ENCODE measurements around the gene TRIM54. TPM values are rescaled to one million over a fixed set of nuclear protein-coding genes. Genes with fewer than 3 reads are reported as not detected.

The TRIM54 gene
- total and polyA plus RNA-seq, 2 of the 4 experiments (the other 2 are of a cell fraction): 0.15 TPM; not detected in 1

DNA sequence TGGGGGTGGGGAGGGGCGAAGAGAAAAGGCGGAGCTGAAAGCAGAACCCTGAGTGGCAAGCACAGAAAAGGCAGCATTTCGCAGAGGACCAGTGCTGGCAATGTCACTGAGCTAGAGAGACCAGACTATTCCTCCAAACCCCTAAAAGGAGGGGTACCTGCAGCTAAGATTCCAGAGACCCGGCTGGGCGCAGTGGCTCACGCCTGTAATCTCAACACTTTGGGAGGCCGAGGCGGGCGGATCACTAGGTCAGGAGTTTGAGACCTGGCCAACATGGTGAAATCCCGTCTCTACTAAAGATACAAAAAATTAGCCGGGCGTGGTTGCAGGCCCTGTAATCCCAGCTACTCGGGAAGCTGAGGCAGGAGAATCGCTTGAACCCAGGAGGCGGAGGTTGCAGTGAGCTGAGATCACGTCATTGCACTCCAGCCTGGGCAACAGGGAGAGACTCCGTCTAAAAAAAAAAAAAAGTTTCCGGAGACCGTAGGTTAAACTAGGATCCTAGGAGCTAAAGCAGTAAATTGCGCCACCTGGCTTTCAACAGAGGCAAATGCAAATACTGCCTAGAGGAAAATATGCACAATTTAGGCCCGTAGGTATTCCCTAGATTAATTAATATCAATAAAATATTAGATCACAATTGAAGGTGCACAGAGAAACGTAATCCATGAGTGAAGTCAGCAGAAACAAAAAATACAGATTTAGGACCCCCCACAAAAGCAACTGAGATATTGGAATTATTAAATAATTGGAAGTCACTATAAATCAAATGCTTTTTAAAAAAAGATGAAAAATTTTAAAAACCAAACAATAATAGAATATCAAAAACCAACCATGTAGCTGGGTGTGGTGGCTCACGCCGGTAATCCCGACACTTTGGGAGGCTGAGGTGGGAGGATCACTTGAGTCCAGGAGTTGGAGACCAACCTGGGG lies 21.1 kb downstream of the TRIM54 start:
- Histone ChIP-seq H4K5ac (ENCODE audit: low read depth, low read length) (no peak overlapping the region), H3K27me3 (ENCODE audit: control insufficient read depth, insufficient read depth, low read length) (peaks cover 39% of the 10 kb centered on the region), H4K20me1 (ENCODE audit: insufficient read depth, low read length) (peaks cover 6% of the 10 kb centered on the region), H2AK5ac (ENCODE audit: low read depth, low read length) (no peak overlapping the region), H2BK20ac (ENCODE audit: low read depth, low read length) (no peak overlapping the region), H2BK120ac (ENCODE audit: low read depth, low read length) (no peak overlapping the region), H3K4me2 (ENCODE audit: low read depth, low read length) (no peak overlapping the region), H3K9ac (ENCODE audit: low read depth, low read length) (no peak overlapping the region), H3K27ac (ENCODE audit: insufficient read depth, low read length) (no peak overlapping the region), H2BK5ac (ENCODE audit: low read depth, low read length, poor library complexity, severe bottlenecking) (no peak overlapping the region), H3K18ac (ENCODE audit: low read depth, low read length) (no peak overlapping the region), H3K4me1 (ENCODE audit: control insufficient read depth, insufficient read depth, low read length) (no peaks in the 10 kb centered on the region; the same call in 1 of the 2 replicates), H3K9me3 (ENCODE audit: control insufficient read depth, insufficient read depth, low read length) (no peaks in the 10 kb centered on the region; the same call in 1 of the 2 replicates), H2BK15ac (ENCODE audit: low read depth, low read length) (no peak overlapping the region), H2AFZ (replicated peaks; ENCODE audit: low read length, poor library complexity) (peak overlapping the region; percentile 81), H3K36me3 (ENCODE audit: control insufficient read depth, insufficient read depth, low read length) (no peaks in the 10 kb centered on the region), H3K56ac (ENCODE audit: extremely low read depth, insufficient read depth, low read length) (no peak overlapping the region), H3K14ac (replicated peaks; ENCODE audit: low read depth, low read length) (no peak overlapping the region), H4K91ac (ENCODE audit: insufficient read depth, low read depth, low read length) (no peak overlapping the region), H3K4me3 (ENCODE audit: insufficient read depth, low read depth, low read length) (no peak overlapping the region), H3K4ac (ENCODE audit: low read depth, low read length) (no peak overlapping the region), H3K79me1 (ENCODE audit: low read depth in 1 of 2, low read length in 2 of 2) (no peaks in the 10 kb centered on the region), H4K8ac (ENCODE audit: low read depth in 2 of 2, low read length in 2 of 2) (0 out of 4 replicates have a peak overlapping the region, but pooled peaks of 1 of the 2 experiments have one; percentile 2), H3K23ac (ENCODE audit: low read depth, low read length) (no peak overlapping the region), H3K9me1 (ENCODE audit: insufficient read depth, low read length) (no peaks in the 10 kb centered on the region), H2AK9ac (replicated peaks; ENCODE audit: low read depth, low read length, poor library complexity) (no peak overlapping the region)
- POLR2A ChIA-PET (ENCODE audit: unreplicated experiment): interaction anchor here (0.7 kb wide), 1 partner anchor 566 kb away, joined by 3 read pairs; no protein-coding TSS in a partner anchor
- TF ChIP-seq SMC3 (IDR thresholded peaks at IDR 0.05; ENCODE audit: low read depth, low read length): peak; percentile 92
- TF ChIP-seq RFX5 (IDR thresholded peaks at IDR 0.05; ENCODE audit: low read depth, low read length): no peak
- TF ChIP-seq, protein P1, sequence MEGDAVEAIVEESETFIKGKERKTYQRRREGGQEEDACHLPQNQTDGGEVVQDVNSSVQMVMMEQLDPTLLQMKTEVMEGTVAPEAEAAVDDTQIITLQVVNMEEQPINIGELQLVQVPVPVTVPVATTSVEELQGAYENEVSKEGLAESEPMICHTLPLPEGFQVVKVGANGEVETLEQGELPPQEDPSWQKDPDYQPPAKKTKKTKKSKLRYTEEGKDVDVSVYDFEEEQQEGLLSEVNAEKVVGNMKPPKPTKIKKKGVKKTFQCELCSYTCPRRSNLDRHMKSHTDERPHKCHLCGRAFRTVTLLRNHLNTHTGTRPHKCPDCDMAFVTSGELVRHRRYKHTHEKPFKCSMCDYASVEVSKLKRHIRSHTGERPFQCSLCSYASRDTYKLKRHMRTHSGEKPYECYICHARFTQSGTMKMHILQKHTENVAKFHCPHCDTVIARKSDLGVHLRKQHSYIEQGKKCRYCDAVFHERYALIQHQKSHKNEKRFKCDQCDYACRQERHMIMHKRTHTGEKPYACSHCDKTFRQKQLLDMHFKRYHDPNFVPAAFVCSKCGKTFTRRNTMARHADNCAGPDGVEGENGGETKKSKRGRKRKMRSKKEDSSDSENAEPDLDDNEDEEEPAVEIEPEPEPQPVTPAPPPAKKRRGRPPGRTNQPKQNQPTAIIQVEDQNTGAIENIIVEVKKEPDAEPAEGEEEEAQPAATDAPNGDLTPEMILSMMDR (conservative IDR thresholded peaks at IDR 0.05; ENCODE audit: low read depth, low read length): peak; percentile 92
- TF ChIP-seq MAZ (IDR thresholded peaks at IDR 0.05; ENCODE audit: borderline replicate concordance, low read depth, low read length): no peak
- TF ChIP-seq, protein P2, sequence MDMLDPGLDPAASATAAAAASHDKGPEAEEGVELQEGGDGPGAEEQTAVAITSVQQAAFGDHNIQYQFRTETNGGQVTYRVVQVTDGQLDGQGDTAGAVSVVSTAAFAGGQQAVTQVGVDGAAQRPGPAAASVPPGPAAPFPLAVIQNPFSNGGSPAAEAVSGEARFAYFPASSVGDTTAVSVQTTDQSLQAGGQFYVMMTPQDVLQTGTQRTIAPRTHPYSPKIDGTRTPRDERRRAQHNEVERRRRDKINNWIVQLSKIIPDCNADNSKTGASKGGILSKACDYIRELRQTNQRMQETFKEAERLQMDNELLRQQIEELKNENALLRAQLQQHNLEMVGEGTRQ (IDR thresholded peaks at IDR 0.05; ENCODE audit: low read depth, low read length): no peak
- peak; percentile 82 for TF ChIP-seq RAD21 (IDR thresholded peaks at IDR 0.05; ENCODE audit: low read length)
- no peak for TF ChIP-seq NFE2L2 (IDR thresholded peaks at IDR 0.05; ENCODE audit: low read depth, low read length)
- TF ChIP-seq CHD1 (IDR thresholded peaks at IDR 0.05; ENCODE audit: low read depth, low read length): no peak
- no peak for TF ChIP-seq MXI1 (IDR thresholded peaks at IDR 0.05; ENCODE audit: borderline replicate concordance, low read depth, low read length)
- no peak for TF ChIP-seq BHLHE40 (IDR thresholded peaks at IDR 0.05; ENCODE audit: low read depth, low read length)
- BruUV-seq (replicated peaks): no TSS peak
- intact Hi-C loops (cut with micrococcal nuclease) (loop anchor here (1.0 kb wide), 2 partner anchors 53 to 205 kb away; no protein-coding TSS in a partner anchor), dilution Hi-C loops (cut with HindIII; ENCODE audit: low sequenced_read_pairs, unreplicated experiment) (no loop called here), in situ Hi-C loops (cut with MboI; ENCODE audit: low sequenced_read_pairs) (no loop called here)
- DNase-seq: peak; percentile 72
- WGBS, 2 experiments (ENCODE audit: extremely low coverage in 2 of 2, insufficient read length in 1 of 2): 25% methylated on average over 4 of the region's 25 CpGs; no CpG with 5 or more reads in 1 of the 2 experiments
- CTCF ChIA-PET: interaction anchor here (0.6 to 1.6 kb wide), 12 partner anchors 10 to 231 kb away, joined by 3 to 11 read pairs (median 6); partner anchors contain the start of gene SLC30A3
- ATAC-seq (ENCODE audit: low read depth): peak; percentile 69

Measured in IMR-90 (cell line).